NCI-H2171 (cell line): Measurements from ENCODE around the gene TMEM109.
A peak's percentile ranks its signal among the peaks of the same experiment; 100 is the strongest.

ENCODE experiments used
- DNase-seq: peaks from one replicate; lab custom pipeline; 2025; lab: John Stamatoyannopoulos, UW

Gene TMEM109

GRCh38 chr11:60926500-60926899 lies 12.5 kb downstream of the TMEM109 start:
- no peak for DNase-seq

- no peak for DNase-seq
Measured at GRCh38 chr11:60927061-60927592, 13.2 kb downstream of the TMEM109 start.

- no peak for DNase-seq
Measured at GRCh38 chr11:60927600-60927999, 13.6 kb downstream of the TMEM109 start.

GRCh38 chr11:60928563-60929001 lies 14.6 kb downstream of the TMEM109 start:
- no peak for DNase-seq

- no peak for DNase-seq
Measured at GRCh38 chr11:60929764-60930163, 15.8 kb downstream of the TMEM109 start.

- no peak for DNase-seq
Measured at GRCh38 chr11:60930394-60930793, 16.4 kb downstream of the TMEM109 start.

- DNase-seq: no peak
Measured at GRCh38 chr11:60931917-60932316, 18.0 kb downstream of the TMEM109 start.

GRCh38 chr11:60932605-60933356 lies 18.8 kb downstream of the TMEM109 start:
- DNase-seq: no peak

GRCh38 chr11:60933416-60934123 lies 19.6 kb downstream of the TMEM109 start:
- DNase-seq: no peak

GRCh38 chr11:60934124-60934789 lies 20.3 kb downstream of the TMEM109 start:
- DNase-seq: no peak

GRCh38 chr11:60934790-60935605 lies 21.0 kb downstream of the TMEM109 start:
- DNase-seq: no peak

GRCh38 chr11:60935676-60936442 lies 21.9 kb downstream of the TMEM109 start:
- no peak for DNase-seq

- no peak for DNase-seq
Measured at GRCh38 chr11:60936467-60937143, 22.6 kb downstream of the TMEM109 start.

- DNase-seq: no peak
Measured at GRCh38 chr11:60937144-60937527, 23.2 kb downstream of the TMEM109 start.

- DNase-seq: no peak
Measured at GRCh38 chr11:60937811-60938210, 23.9 kb downstream of the TMEM109 start.

GRCh38 chr11:60938500-60938899 lies 24.5 kb downstream of the TMEM109 start:
- DNase-seq: no peak

GRCh38 chr11:60939301-60939700 lies 25.3 kb downstream of the TMEM109 start:
- no peak for DNase-seq

- DNase-seq: no peak
Measured at GRCh38 chr11:60939855-60940254, 25.9 kb downstream of the TMEM109 start.

GRCh38 chr11:60941371-60942119 lies 27.6 kb downstream of the TMEM109 start:
- DNase-seq: no peak

- peak; percentile 79 for DNase-seq
Measured at GRCh38 chr11:60942219-60942618, 28.3 kb downstream of the TMEM109 start.
